Activated B cell treated with CpG ODN at 0.5 μM for 24 hours (primary cell): Measurements from ENCODE around the gene CENATAC. TPM values are rescaled to one million over a fixed set of nuclear protein-coding genes. Genes with fewer than 3 reads are reported as not detected.
"Not testable (repeated sequence)": the region's sequence is repeated elsewhere in the genome, so short reads cannot be mapped to it uniquely, and the experiment has no call there.

ENCODE experiments used
- ATAC-seq: fragments of 200-7000 bp; cut with Tn5 transposase; one replicate; pipeline ENCODE4 v1.10.0; 2021; ENCODE audit warnings: low read depth, mild to moderate bottlenecking, moderate library complexity
- CTCF ChIA-PET: fragments of 350-600 bp; sonication (Branson Sonifier 250); formaldehyde crosslinking; loops from one replicate; lab custom pipeline; 2021; ENCODE audit warnings: antibody characterized with exemption; lab: Charles Lee
- POLR2A ChIA-PET: fragments of 350-600 bp; sonication (Branson Sonifier 250); formaldehyde crosslinking; loops from one replicate; lab custom pipeline; 2021; ENCODE audit warnings: antibody characterized with exemption; lab: Charles Lee
- DNase-seq: peaks from one replicate; pipeline ENCODE4 v3.0.0; 2022
- H3K27ac Mint-ChIP-seq: one replicate; pipeline ENCODE4 v1.8.0; 2020; ENCODE audit warnings: mixed read lengths
- H3K27me3 Mint-ChIP-seq: one replicate; pipeline ENCODE4 v1.8.0; 2021; ENCODE audit warnings: mixed read lengths
- H3K36me3 Mint-ChIP-seq: one replicate; pipeline ENCODE4 v1.8.0; 2021; ENCODE audit warnings: low read depth, mixed read lengths
- H3K4me1 Mint-ChIP-seq: one replicate; pipeline ENCODE4 v1.8.0; 2021; ENCODE audit warnings: mixed read lengths
- H3K4me3 Mint-ChIP-seq: one replicate; pipeline ENCODE4 v1.8.0; 2020; ENCODE audit warnings: mild to moderate bottlenecking, mixed read lengths
- H3K9me3 Mint-ChIP-seq: one replicate; pipeline ENCODE4 v1.8.0; 2020; ENCODE audit warnings: mixed read lengths
- CTCF ChIP-seq: fragments of 200-600 bp; IDR thresholded peaks from one replicate; pipeline ENCODE4 v1.8.0; 2022; ENCODE audit warnings: antibody characterized with exemption, mild to moderate bottlenecking
- intact Hi-C: fragments of 100-400 bp; cut with micrococcal nuclease; formaldehyde crosslinking; loops from one replicate; pipeline ENCODE4 v1.15.1; 2024
- total RNA-seq: library from RNA; stranded (reverse); gene quantifications from 2 replicates; pipeline ENCODE4 v1.2.3, GENCODE V29; 2022

The CENATAC gene
- total RNA-seq, 1 donor from 2014 or later, result 85.7 TPM

- no peak overlapping the region for H3K27ac Mint-ChIP-seq
- CTCF ChIA-PET, result no interaction called here
- H3K36me3 Mint-ChIP-seq, result no peaks in the 10 kb centered on the region
- no peak overlapping the region for H3K4me3 Mint-ChIP-seq
- peaks cover 21% of the 10 kb centered on the region for H3K27me3 Mint-ChIP-seq
- no peaks in the 10 kb centered on the region for H3K4me1 Mint-ChIP-seq
- no peak for DNase-seq
- no peak for TF ChIP-seq CTCF
- POLR2A ChIA-PET, result no interaction called here
- ATAC-seq, result no peak
- no peaks in the 10 kb centered on the region for H3K9me3 Mint-ChIP-seq
- intact Hi-C loops, result no loop called here
These were observed 18.5 kb upstream of the CENATAC start for GRCh38 chr11:118979434-118979833.

DNA sequence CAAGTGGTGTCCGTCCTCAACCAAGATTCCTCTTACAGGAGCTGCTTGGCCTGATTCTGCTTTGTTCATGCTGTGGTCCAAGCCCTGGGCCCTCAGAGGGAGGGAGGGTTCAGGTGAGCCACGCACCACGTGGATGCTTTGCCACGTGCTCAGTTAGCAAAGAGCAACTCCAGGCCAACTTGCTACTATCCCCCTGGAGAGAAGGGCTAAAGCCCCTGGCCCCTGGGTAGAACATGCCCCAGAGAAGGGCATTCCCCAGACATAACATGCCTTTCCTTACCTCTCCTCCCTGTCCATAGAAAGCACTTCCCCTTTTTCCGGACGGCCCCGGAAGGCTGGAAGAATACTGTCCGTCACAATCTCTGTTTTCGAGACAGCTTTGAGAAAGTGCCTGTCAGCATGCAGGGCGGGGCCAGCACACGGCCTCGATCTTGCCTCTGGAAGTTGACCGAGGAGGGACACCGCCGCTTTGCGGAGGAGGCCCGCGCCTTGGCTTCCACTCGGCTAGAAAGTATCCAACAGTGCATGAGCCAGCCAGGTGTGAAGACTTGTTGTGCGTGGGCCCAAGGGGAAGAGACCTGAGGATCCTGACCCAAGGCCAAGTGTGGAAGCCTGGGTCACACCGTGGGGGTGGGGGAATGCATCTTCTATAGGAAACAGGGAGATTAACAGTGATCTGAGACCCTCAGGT, 17.6 kb upstream of the CENATAC start:
- intact Hi-C loops, result no loop called here

GRCh38 chr11:118984337-118984736, 13.6 kb upstream of the CENATAC start:
- H3K9me3 Mint-ChIP-seq, CTCF ChIA-PET, POLR2A ChIA-PET, ATAC-seq, DNase-seq, H3K4me1 Mint-ChIP-seq, intact Hi-C loops, H3K4me3 Mint-ChIP-seq, H3K36me3 Mint-ChIP-seq, H3K27ac Mint-ChIP-seq, H3K27me3 Mint-ChIP-seq: not testable (repeated sequence)

More for the DNA sequence above, 17.6 kb upstream of the CENATAC start:
- CTCF ChIA-PET, result no interaction called here
- H3K27ac Mint-ChIP-seq, result no peak overlapping the region
- no peaks in the 10 kb centered on the region for H3K4me1 Mint-ChIP-seq
- no peak for TF ChIP-seq CTCF
- no peak overlapping the region for H3K4me3 Mint-ChIP-seq
- POLR2A ChIA-PET, result interaction anchor here (0.5 kb wide), 1 partner anchor 37 kb away, joined by 3 read pairs; no protein-coding TSS in a partner anchor
- ATAC-seq, result no peak
- peaks cover 15% of the 10 kb centered on the region for H3K27me3 Mint-ChIP-seq
- H3K9me3 Mint-ChIP-seq, result no peaks in the 10 kb centered on the region
- H3K36me3 Mint-ChIP-seq, result no peaks in the 10 kb centered on the region
- DNase-seq, result no peak

GRCh38 chr11:118984825-118985224, 13.1 kb upstream of the CENATAC start:
- TF ChIP-seq CTCF, result no peak
- no peak for ATAC-seq
- Mint-ChIP-seq H3K27me3 (no peaks in the 10 kb centered on the region), H3K36me3 (no peaks in the 10 kb centered on the region), H3K9me3 (no peaks in the 10 kb centered on the region), H3K27ac (no peak overlapping the region), H3K4me1 (no peaks in the 10 kb centered on the region), H3K4me3 (no peak overlapping the region)
- intact Hi-C loops, result no loop called here
- no peak for DNase-seq
- ChIA-PET POLR2A (no interaction called here), CTCF (no interaction called here)

GRCh38 chr11:118988280-118988679, 9.7 kb upstream of the CENATAC start:
- Mint-ChIP-seq H3K9me3 (no peaks in the 10 kb centered on the region), H3K36me3 (no peaks in the 10 kb centered on the region), H3K27me3 (no peaks in the 10 kb centered on the region), H3K27ac (no peak overlapping the region), H3K4me1 (no peaks in the 10 kb centered on the region), H3K4me3 (no peak overlapping the region)
- ChIA-PET POLR2A (no interaction called here), CTCF (no interaction called here)
- no peak for TF ChIP-seq CTCF
- no peak for ATAC-seq
- DNase-seq, result no peak
- intact Hi-C loops, result no loop called here

- H3K36me3 Mint-ChIP-seq, H3K27ac Mint-ChIP-seq, H3K27me3 Mint-ChIP-seq, DNase-seq, POLR2A ChIA-PET, H3K4me3 Mint-ChIP-seq, H3K9me3 Mint-ChIP-seq, ATAC-seq, H3K4me1 Mint-ChIP-seq, CTCF ChIA-PET: not testable (repeated sequence)
- intact Hi-C loops, result loop anchor here (10.0 kb wide), 1 partner anchor 63 kb away; the partner anchor contains the start of gene HYOU1
These were observed 6.4 kb upstream of the CENATAC start for GRCh38 chr11:118991486-118992038.
